MCF 10A (cell line): ENCODE measurements around the gene UBA1. TPM values are rescaled to one million over a fixed set of nuclear protein-coding genes. Genes with fewer than 3 reads are reported as not detected.

Experiments
- BruUV-seq: library from RNA; stranded (reverse); fragments of 400-500 nt; replicated peaks from 2 replicates; lab custom pipeline; 2021; lab: Mats Ljungman, UMichigan
- CTCF ChIA-PET: fragments of 300-600 bp; sonication (Branson Sonifier 250); formaldehyde crosslinking; extraction: SDS; loops from one replicate; lab custom pipeline; 2021; ENCODE audit warnings: antibody characterized with exemption, inconsistent platforms; lab: Yijun Ruan, JAX
- POLR2A ChIA-PET: fragments of 300-600, 350-650 bp; sonication (Branson Sonifier 250); formaldehyde crosslinking; extraction: SDS; loops from one replicate; lab custom pipeline; 2020; ENCODE audit warnings: antibody characterized with exemption, inconsistent platforms; lab: Yijun Ruan, JAX
- DNase-seq: peaks from one replicate; pipeline ENCODE4 v3.0.0-alpha.2; 2018; ENCODE audit not compliant: unreplicated experiment
- H3K27ac Mint-ChIP-seq: one replicate; pipeline ENCODE4 v1.8.0; 2022; ENCODE audit warnings: mild to moderate bottlenecking, low read depth, mixed read lengths; ENCODE audit not compliant: unreplicated experiment
- H3K27me3 Mint-ChIP-seq: one replicate; pipeline ENCODE4 v1.8.0; 2022; ENCODE audit warnings: mixed read lengths; ENCODE audit not compliant: insufficient read depth, unreplicated experiment
- H3K36me3 Mint-ChIP-seq: one replicate; pipeline ENCODE4 v1.8.0; 2022; ENCODE audit warnings: mild to moderate bottlenecking, moderate library complexity, mixed read lengths; ENCODE audit not compliant: insufficient read depth, unreplicated experiment
- H3K4me1 Mint-ChIP-seq: one replicate; pipeline ENCODE4 v1.8.0; 2022; ENCODE audit warnings: mixed read lengths; ENCODE audit not compliant: insufficient read depth, unreplicated experiment
- H3K4me3 Mint-ChIP-seq: one replicate; pipeline ENCODE4 v1.8.0; 2022; ENCODE audit warnings: mild to moderate bottlenecking, moderate library complexity, mixed read lengths; ENCODE audit not compliant: unreplicated experiment
- H3K9me3 Mint-ChIP-seq: one replicate; pipeline ENCODE4 v1.8.0; 2022; ENCODE audit warnings: mixed read lengths; ENCODE audit not compliant: unreplicated experiment
- intact Hi-C: fragments of 100-400 bp; cut with micrococcal nuclease; formaldehyde crosslinking; loops from 2 replicates; pipeline ENCODE4 v1.14.1; 2022
- total RNA-seq: library from RNA; stranded (reverse); gene quantifications from 2 replicates; pipeline ENCODE4 v1.2.3, GENCODE V29; 2022
- TF ChIP-seq, protein P1 (sequence below): fragments of 200-600 bp; IDR thresholded peaks from one replicate; pipeline ENCODE4 v1.8.0; 2022; ENCODE audit warnings: antibody characterized with exemption, mild to moderate bottlenecking; ENCODE audit not compliant: unreplicated experiment

The UBA1 gene
- total RNA-seq, 1 experiment from 2014 or later: 248 TPM

DNA sequence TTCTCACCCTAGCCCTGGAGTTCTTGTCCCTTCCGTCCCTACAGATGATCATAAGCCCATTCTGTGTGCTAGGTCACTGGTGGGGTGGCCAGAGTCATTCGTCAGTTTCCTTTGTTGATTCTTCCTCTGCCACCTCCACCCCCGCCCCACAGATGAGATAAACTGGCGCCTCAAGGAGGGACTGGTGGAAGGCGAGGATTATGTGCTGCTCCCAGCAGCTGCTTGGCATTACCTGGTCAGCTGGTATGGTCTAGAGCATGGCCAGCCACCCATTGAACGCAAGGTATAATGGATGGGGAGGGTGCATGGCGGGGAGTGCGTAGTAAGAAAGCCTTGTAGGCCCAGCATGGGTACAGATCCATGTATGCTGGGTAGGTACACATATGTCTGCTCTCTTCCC lies 45.6 kb downstream of the UBA1 start:
- Mint-ChIP-seq H3K27me3 (peaks cover 65% of the 10 kb centered on the region), H3K27ac (no peak overlapping the region), H3K4me3 (no peak overlapping the region), H3K4me1 (peaks cover 6% of the 10 kb centered on the region), H3K9me3 (peaks cover 5% of the 10 kb centered on the region), H3K36me3 (peaks cover 23% of the 10 kb centered on the region)
- ChIA-PET CTCF (no interaction called here), POLR2A (no interaction called here)
- DNase-seq: no peak
- TF ChIP-seq, protein P1, sequence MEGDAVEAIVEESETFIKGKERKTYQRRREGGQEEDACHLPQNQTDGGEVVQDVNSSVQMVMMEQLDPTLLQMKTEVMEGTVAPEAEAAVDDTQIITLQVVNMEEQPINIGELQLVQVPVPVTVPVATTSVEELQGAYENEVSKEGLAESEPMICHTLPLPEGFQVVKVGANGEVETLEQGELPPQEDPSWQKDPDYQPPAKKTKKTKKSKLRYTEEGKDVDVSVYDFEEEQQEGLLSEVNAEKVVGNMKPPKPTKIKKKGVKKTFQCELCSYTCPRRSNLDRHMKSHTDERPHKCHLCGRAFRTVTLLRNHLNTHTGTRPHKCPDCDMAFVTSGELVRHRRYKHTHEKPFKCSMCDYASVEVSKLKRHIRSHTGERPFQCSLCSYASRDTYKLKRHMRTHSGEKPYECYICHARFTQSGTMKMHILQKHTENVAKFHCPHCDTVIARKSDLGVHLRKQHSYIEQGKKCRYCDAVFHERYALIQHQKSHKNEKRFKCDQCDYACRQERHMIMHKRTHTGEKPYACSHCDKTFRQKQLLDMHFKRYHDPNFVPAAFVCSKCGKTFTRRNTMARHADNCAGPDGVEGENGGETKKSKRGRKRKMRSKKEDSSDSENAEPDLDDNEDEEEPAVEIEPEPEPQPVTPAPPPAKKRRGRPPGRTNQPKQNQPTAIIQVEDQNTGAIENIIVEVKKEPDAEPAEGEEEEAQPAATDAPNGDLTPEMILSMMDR: no peak
- intact Hi-C loops: no loop called here
- no TSS peak for BruUV-seq

DNA sequence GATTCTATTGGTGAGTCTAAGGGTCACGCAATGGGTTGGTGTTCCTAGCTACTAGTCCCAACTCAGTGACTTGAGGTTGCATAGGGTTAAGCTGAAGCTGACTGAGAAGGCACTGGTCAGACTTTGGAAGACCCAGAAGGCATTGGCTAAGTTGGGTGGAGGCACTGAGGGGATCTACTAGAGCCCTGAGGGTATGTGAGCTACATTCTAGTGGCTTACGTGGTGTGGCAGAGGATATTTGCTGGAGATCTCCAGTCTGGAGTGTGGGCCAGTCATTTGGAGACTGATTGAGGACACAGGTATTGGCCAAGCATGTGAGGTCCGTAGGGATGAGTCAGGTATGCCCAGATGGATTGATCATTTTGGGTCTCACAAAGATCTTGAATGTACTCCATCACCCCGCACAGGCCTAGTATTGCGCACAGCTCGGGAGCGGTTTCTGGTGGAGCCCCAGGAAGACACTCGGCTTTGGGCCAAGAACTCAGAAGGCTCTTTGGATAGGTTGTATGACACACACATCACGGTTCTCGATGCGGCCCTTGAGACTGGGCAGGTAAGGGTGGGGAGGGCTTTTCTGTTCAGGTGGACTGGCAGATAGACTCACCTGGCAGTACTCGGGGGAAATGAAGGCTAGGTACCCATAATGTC lies 46.4 kb downstream of the UBA1 start:
- TF ChIP-seq, protein P1: no peak
- intact Hi-C loops: no loop called here
- DNase-seq: no peak
- peaks cover 65% of the 10 kb centered on the region for H3K27me3 Mint-ChIP-seq
- H3K4me3 Mint-ChIP-seq: no peak overlapping the region
- no TSS peak for BruUV-seq
- ChIA-PET CTCF (interaction anchor here (1.0 kb wide), 1 partner anchor 145 kb away, joined by 3 read pairs; no protein-coding TSS in a partner anchor), POLR2A (interaction anchor here (0.6 kb wide), 1 partner anchor 9 kb away, joined by 3 read pairs; no protein-coding TSS in a partner anchor)
- peaks cover 6% of the 10 kb centered on the region for H3K4me1 Mint-ChIP-seq
- peaks cover 5% of the 10 kb centered on the region for H3K9me3 Mint-ChIP-seq
- peaks cover 28% of the 10 kb centered on the region for H3K36me3 Mint-ChIP-seq
- H3K27ac Mint-ChIP-seq: no peak overlapping the region

DNA sequence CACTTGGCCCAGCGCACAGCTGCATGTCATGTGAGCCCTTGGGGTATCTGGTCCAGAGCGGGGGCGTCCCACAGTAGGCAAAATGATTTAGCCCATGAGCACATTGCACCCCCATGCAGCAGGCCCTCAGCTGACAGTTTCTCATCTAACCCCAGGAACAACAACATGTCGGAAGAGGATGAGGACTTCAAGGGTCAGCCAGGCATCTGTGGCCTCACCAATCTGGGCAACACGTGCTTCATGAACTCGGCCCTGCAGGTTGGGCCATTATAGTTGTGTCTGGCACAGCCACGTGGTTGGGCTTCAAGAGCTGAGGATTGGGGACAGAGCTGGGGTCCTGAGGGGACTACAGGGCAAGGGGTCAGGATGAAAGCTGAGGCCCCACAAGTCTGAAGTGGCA lies 47.0 kb downstream of the UBA1 start:
- POLR2A ChIA-PET: no interaction called here
- H3K4me3 Mint-ChIP-seq: no peak overlapping the region
- intact Hi-C loops: no loop called here
- H3K27ac Mint-ChIP-seq: no peak overlapping the region
- CTCF ChIA-PET: interaction anchor here (0.5 to 1.0 kb wide), 2 partner anchors 9 to 144 kb away, joined by 3 read pairs; no protein-coding TSS in a partner anchor
- TF ChIP-seq, protein P1: no peak
- H3K27me3 Mint-ChIP-seq: peaks cover 63% of the 10 kb centered on the region
- H3K36me3 Mint-ChIP-seq: peaks cover 28% of the 10 kb centered on the region
- H3K9me3 Mint-ChIP-seq: peaks cover 5% of the 10 kb centered on the region
- no TSS peak for BruUV-seq
- H3K4me1 Mint-ChIP-seq: peaks cover 1% of the 10 kb centered on the region
- DNase-seq: no peak

DNA sequence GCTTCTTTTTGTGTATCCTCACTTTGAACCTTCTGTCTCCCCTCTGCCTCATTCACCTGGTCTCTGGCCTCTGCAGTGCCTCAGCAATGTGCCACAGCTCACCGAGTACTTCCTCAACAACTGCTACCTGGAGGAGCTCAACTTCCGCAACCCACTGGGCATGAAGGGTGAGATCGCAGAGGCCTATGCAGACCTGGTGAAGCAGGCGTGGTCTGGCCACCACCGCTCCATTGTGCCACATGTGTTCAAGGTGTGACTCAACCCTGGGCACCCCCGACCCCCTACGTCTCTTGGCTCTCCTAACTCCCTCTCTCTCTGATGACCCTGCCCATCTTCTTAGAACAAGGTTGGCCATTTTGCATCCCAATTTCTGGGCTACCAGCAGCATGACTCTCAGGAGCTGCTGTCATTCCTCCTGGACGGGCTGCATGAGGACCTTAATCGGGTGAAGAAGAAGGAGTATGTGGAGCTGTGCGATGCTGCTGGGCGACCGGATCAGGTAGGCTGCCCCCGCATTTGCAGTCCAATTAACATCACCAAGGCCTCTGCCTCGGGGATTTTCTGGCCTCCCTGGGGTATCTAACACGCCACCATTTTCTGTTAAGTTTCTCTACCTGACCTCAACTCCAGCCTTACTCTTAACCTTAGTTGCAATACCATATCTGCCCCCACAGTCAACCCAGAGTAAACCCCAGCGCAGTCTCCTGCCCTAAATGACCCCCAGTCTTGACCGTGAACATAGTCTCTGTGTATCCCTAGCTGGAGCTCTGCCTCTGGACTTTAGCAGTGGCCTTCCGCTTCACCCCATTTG lies 47.8 kb downstream of the UBA1 start:
- no peak overlapping the region for H3K27ac Mint-ChIP-seq

More for the DNA sequence above, 47.8 kb downstream of the UBA1 start:
- POLR2A ChIA-PET: no interaction called here
- H3K4me1 Mint-ChIP-seq: no peaks in the 10 kb centered on the region
- CTCF ChIA-PET: interaction anchor here (0.5 kb wide), 1 partner anchor 9 kb away, joined by 3 read pairs; no protein-coding TSS in a partner anchor
- no peak overlapping the region for H3K4me3 Mint-ChIP-seq
- no peak for DNase-seq
- peaks cover 66% of the 10 kb centered on the region for H3K27me3 Mint-ChIP-seq
- peaks cover 5% of the 10 kb centered on the region for H3K9me3 Mint-ChIP-seq
- no TSS peak for BruUV-seq
- peaks cover 27% of the 10 kb centered on the region for H3K36me3 Mint-ChIP-seq
- TF ChIP-seq, protein P1: no peak
- intact Hi-C loops: no loop called here
